ENCODE results near the gene PROSER2. TPM values are rescaled to one million over a fixed set of nuclear protein-coding genes. Genes with fewer than 3 reads are reported as not detected.

Gene PROSER2
- total and polyA plus RNA-seq, 4 donors, result 2.4 to 5.0 (median 4.0) TPM

GRCh38 chr10:11894381-11895107, 71.4 kb downstream of the PROSER2 start:
- no peak for DNase-seq (ENCODE audit: low read depth in 4 of 6, low spot score in 6 of 6)
- Histone ChIP-seq H3K4me3 (ENCODE audit: low read depth, low read length) (no peak overlapping the region), H3K9me3 (ENCODE audit: control insufficient read depth, insufficient read depth, low read length) (no peaks in the 10 kb centered on the region), H3K27ac (ENCODE audit: low read depth, low read length) (no peak overlapping the region), H3K4me1 (ENCODE audit: control insufficient read depth, insufficient read depth, low read length) (no peaks in the 10 kb centered on the region), H3K27me3 (ENCODE audit: control insufficient read depth, insufficient read depth, low read length) (no peaks in the 10 kb centered on the region), H3K36me3 (ENCODE audit: control insufficient read depth, insufficient read depth, low read length) (no peaks in the 10 kb centered on the region)
- WGBS (ENCODE audit: insufficient coverage), result 91% methylated on average over 47 of the region's 47 CpGs

GRCh38 chr10:11895108-11895466, 71.9 kb downstream of the PROSER2 start:
- no peaks in the 10 kb centered on the region for H3K27me3 ChIP-seq (ENCODE audit: control insufficient read depth, insufficient read depth, low read length)
- 96% methylated on average over 9 of the region's 11 CpGs for WGBS (ENCODE audit: insufficient coverage)
- H3K4me3 ChIP-seq (ENCODE audit: low read depth, low read length), result no peak overlapping the region
- H3K4me1 ChIP-seq (ENCODE audit: control insufficient read depth, insufficient read depth, low read length), result no peaks in the 10 kb centered on the region
- H3K27ac ChIP-seq (ENCODE audit: low read depth, low read length), result no peak overlapping the region
- H3K9me3 ChIP-seq (ENCODE audit: control insufficient read depth, insufficient read depth, low read length), result no peaks in the 10 kb centered on the region
- no peaks in the 10 kb centered on the region for H3K36me3 ChIP-seq (ENCODE audit: control insufficient read depth, insufficient read depth, low read length)
- DNase-seq (ENCODE audit: low read depth in 4 of 6, low spot score in 6 of 6), result no peak

GRCh38 chr10:11895598-11895997, 72.4 kb downstream of the PROSER2 start:
- Histone ChIP-seq H3K9me3 (ENCODE audit: control insufficient read depth, insufficient read depth, low read length) (no peaks in the 10 kb centered on the region), H3K27me3 (ENCODE audit: control insufficient read depth, insufficient read depth, low read length) (peaks cover under 1% of the 10 kb centered on the region), H3K4me1 (ENCODE audit: control insufficient read depth, insufficient read depth, low read length) (no peaks in the 10 kb centered on the region), H3K4me3 (ENCODE audit: low read depth, low read length) (no peak overlapping the region), H3K27ac (ENCODE audit: low read depth, low read length) (no peak overlapping the region), H3K36me3 (ENCODE audit: control insufficient read depth, insufficient read depth, low read length) (no peaks in the 10 kb centered on the region)
- WGBS (ENCODE audit: insufficient coverage), result 80% methylated on average over 1 of the region's 5 CpGs
- DNase-seq (ENCODE audit: low read depth in 4 of 6, low spot score in 6 of 6), result no peak

GRCh38 chr10:11896549-11897200, 73.5 kb downstream of the PROSER2 start:
- no CpG with 5 or more reads among the region's 5 CpGs for WGBS (ENCODE audit: insufficient coverage)
- peaks cover 2% of the 10 kb centered on the region for H3K27me3 ChIP-seq (ENCODE audit: control insufficient read depth, insufficient read depth, low read length)
- no peak overlapping the region for H3K27ac ChIP-seq (ENCODE audit: low read depth, low read length)
- H3K9me3 ChIP-seq (ENCODE audit: control insufficient read depth, insufficient read depth, low read length), result no peaks in the 10 kb centered on the region
- no peaks in the 10 kb centered on the region for H3K36me3 ChIP-seq (ENCODE audit: control insufficient read depth, insufficient read depth, low read length)
- H3K4me1 ChIP-seq (ENCODE audit: control insufficient read depth, insufficient read depth, low read length), result no peaks in the 10 kb centered on the region
- DNase-seq (ENCODE audit: low read depth in 4 of 6, low spot score in 6 of 6), result no peak
- no peak overlapping the region for H3K4me3 ChIP-seq (ENCODE audit: low read depth, low read length)

- Histone ChIP-seq H3K4me1 (ENCODE audit: control insufficient read depth, insufficient read depth, low read length) (no peaks in the 10 kb centered on the region), H3K36me3 (ENCODE audit: control insufficient read depth, insufficient read depth, low read length) (no peaks in the 10 kb centered on the region), H3K27ac (ENCODE audit: low read depth, low read length) (no peak overlapping the region), H3K4me3 (ENCODE audit: low read depth, low read length) (no peak overlapping the region), H3K27me3 (ENCODE audit: control insufficient read depth, insufficient read depth, low read length) (peaks cover 2% of the 10 kb centered on the region), H3K9me3 (ENCODE audit: control insufficient read depth, insufficient read depth, low read length) (no peaks in the 10 kb centered on the region)
- WGBS (ENCODE audit: insufficient coverage), result 63% methylated on average over 1 of the region's 3 CpGs
- DNase-seq (ENCODE audit: low read depth in 4 of 6, low spot score in 6 of 6), result no peak
Measured at GRCh38 chr10:11898033-11898371, 74.8 kb downstream of the PROSER2 start.

GRCh38 chr10:11898372-11899066, 75.4 kb downstream of the PROSER2 start:
- H3K4me3 ChIP-seq (ENCODE audit: low read depth, low read length), result no peak overlapping the region
- WGBS (ENCODE audit: insufficient coverage), result 54% methylated on average over 5 of the region's 20 CpGs
- H3K27ac ChIP-seq (ENCODE audit: low read depth, low read length), result no peak overlapping the region
- DNase-seq (ENCODE audit: low read depth in 4 of 6, low spot score in 6 of 6), result no peak
- H3K4me1 ChIP-seq (ENCODE audit: control insufficient read depth, insufficient read depth, low read length), result no peaks in the 10 kb centered on the region
- no peaks in the 10 kb centered on the region for H3K36me3 ChIP-seq (ENCODE audit: control insufficient read depth, insufficient read depth, low read length)
- peaks cover 2% of the 10 kb centered on the region for H3K27me3 ChIP-seq (ENCODE audit: control insufficient read depth, insufficient read depth, low read length)
- H3K9me3 ChIP-seq (ENCODE audit: control insufficient read depth, insufficient read depth, low read length), result no peaks in the 10 kb centered on the region

GRCh38 chr10:11899067-11899876, 76.1 kb downstream of the PROSER2 start:
- WGBS (ENCODE audit: insufficient coverage), result 92% methylated on average over 25 of the region's 28 CpGs
- H3K27ac ChIP-seq (ENCODE audit: low read depth, low read length), result no peak overlapping the region
- peaks cover 2% of the 10 kb centered on the region for H3K27me3 ChIP-seq (ENCODE audit: control insufficient read depth, insufficient read depth, low read length)
- no peak overlapping the region for H3K4me3 ChIP-seq (ENCODE audit: low read depth, low read length)
- H3K36me3 ChIP-seq (ENCODE audit: control insufficient read depth, insufficient read depth, low read length), result no peaks in the 10 kb centered on the region
- no peak for DNase-seq (ENCODE audit: low read depth in 4 of 6, low spot score in 6 of 6)
- H3K9me3 ChIP-seq (ENCODE audit: control insufficient read depth, insufficient read depth, low read length), result no peaks in the 10 kb centered on the region
- H3K4me1 ChIP-seq (ENCODE audit: control insufficient read depth, insufficient read depth, low read length), result no peaks in the 10 kb centered on the region

GRCh38 chr10:11901036-11901301, 77.8 kb downstream of the PROSER2 start:
- no peaks in the 10 kb centered on the region for H3K9me3 ChIP-seq (ENCODE audit: control insufficient read depth, insufficient read depth, low read length)
- no peak for DNase-seq (ENCODE audit: low read depth in 4 of 6, low spot score in 6 of 6)
- no peaks in the 10 kb centered on the region for H3K4me1 ChIP-seq (ENCODE audit: control insufficient read depth, insufficient read depth, low read length)
- H3K4me3 ChIP-seq (ENCODE audit: low read depth, low read length), result no peak overlapping the region
- H3K36me3 ChIP-seq (ENCODE audit: control insufficient read depth, insufficient read depth, low read length), result no peaks in the 10 kb centered on the region
- peaks cover 2% of the 10 kb centered on the region for H3K27me3 ChIP-seq (ENCODE audit: control insufficient read depth, insufficient read depth, low read length)
- H3K27ac ChIP-seq (ENCODE audit: low read depth, low read length), result no peak overlapping the region
- 87% methylated on average over 6 of the region's 6 CpGs for WGBS (ENCODE audit: insufficient coverage)

- H3K4me1 ChIP-seq (ENCODE audit: control insufficient read depth, insufficient read depth, low read length), result no peaks in the 10 kb centered on the region
- H3K27ac ChIP-seq (ENCODE audit: low read depth, low read length), result no peak overlapping the region
- H3K36me3 ChIP-seq (ENCODE audit: control insufficient read depth, insufficient read depth, low read length), result no peaks in the 10 kb centered on the region
- H3K27me3 ChIP-seq (ENCODE audit: control insufficient read depth, insufficient read depth, low read length), result peaks cover 2% of the 10 kb centered on the region
- WGBS (ENCODE audit: insufficient coverage), result 81% methylated on average over 7 of the region's 7 CpGs
- no peak overlapping the region for H3K4me3 ChIP-seq (ENCODE audit: low read depth, low read length)
- H3K9me3 ChIP-seq (ENCODE audit: control insufficient read depth, insufficient read depth, low read length), result no peaks in the 10 kb centered on the region
- no peak for DNase-seq (ENCODE audit: low read depth in 4 of 6, low spot score in 6 of 6)
Measured at GRCh38 chr10:11901454-11901832, 78.3 kb downstream of the PROSER2 start.
